Mesenchymal stem cell (in vitro differentiated cells and primary cell): ENCODE data around the gene ELL2.

Experiments
- DNase-seq: peaks from one replicate; pipeline ENCODE4 v3.0.0-alpha.2; 2013
- H2AFZ ChIP-seq: one replicate; pipeline ENCODE4 v1.6.1; 2013; ENCODE audit warnings: low read depth, mild to moderate bottlenecking, control low read depth, inconsistent platforms, low read length, moderate library complexity
- H2AK5ac ChIP-seq: 2 replicates; pipeline ENCODE4 v1.6.1; 2013; ENCODE audit warnings: low read length, moderate library complexity, mild to moderate bottlenecking, inconsistent platforms; ENCODE audit not compliant: severe bottlenecking
- H2BK120ac ChIP-seq: one replicate; pipeline ENCODE4 v1.6.1; 2013; ENCODE audit warnings: low read depth, mild to moderate bottlenecking, inconsistent platforms, low read length, moderate library complexity
- H2BK12ac ChIP-seq, 2 experiments: one replicate each; pipeline ENCODE4 v1.6.1; 2013; ENCODE audit warnings: inconsistent platforms in 2 of 2, low read length in 2 of 2, mild to moderate bottlenecking in 2 of 2, moderate library complexity in 2 of 2, control low read depth in 1 of 2
- H2BK15ac ChIP-seq: one replicate; pipeline ENCODE4 v1.6.1; 2013; ENCODE audit warnings: mild to moderate bottlenecking, low read depth, inconsistent platforms; ENCODE audit not compliant: poor library complexity, severe bottlenecking
- H2BK5ac ChIP-seq: 2 replicates; pipeline ENCODE4 v1.6.1; 2013; ENCODE audit warnings: low read depth, mild to moderate bottlenecking, low read length, control low read depth, inconsistent platforms; ENCODE audit not compliant: poor library complexity, severe bottlenecking
- H3K14ac ChIP-seq, 2 experiments: one replicate each; pipeline ENCODE4 v1.6.1; 2013; ENCODE audit warnings: inconsistent platforms in 2 of 2, low read length in 2 of 2, control low read depth in 1 of 2, mild to moderate bottlenecking in 1 of 2, moderate library complexity in 1 of 2
- H3K18ac ChIP-seq, 2 experiments: one replicate each; pipeline ENCODE4 v1.6.1; 2013; ENCODE audit warnings: inconsistent platforms in 2 of 2, low read length in 2 of 2, control low read depth in 1 of 2, low read depth in 1 of 2, mild to moderate bottlenecking in 1 of 2
- H3K23ac ChIP-seq, 2 experiments: one replicate each; pipeline ENCODE4 v1.6.1; 2013; ENCODE audit warnings: inconsistent platforms in 2 of 2, low read length in 2 of 2, mild to moderate bottlenecking in 2 of 2, moderate library complexity in 2 of 2, control low read depth in 1 of 2
- H3K27ac ChIP-seq: 2 replicates; pipeline ENCODE4 v1.5.1; 2013; ENCODE audit warnings: mild to moderate bottlenecking, moderate library complexity, low read length, control low read depth, inconsistent platforms; ENCODE audit not compliant: poor library complexity, severe bottlenecking
- H3K27me3 ChIP-seq, 2 experiments: 2 replicates each; pipeline versions ENCODE4 v1.6.1 to v1.7.0; 2013; ENCODE audit warnings: low read length in 2 of 2, mild to moderate bottlenecking in 2 of 2, moderate library complexity in 2 of 2, control low read depth in 1 of 2, inconsistent platforms in 1 of 2; ENCODE audit not compliant: control insufficient read depth in 1 of 2, insufficient read depth in 1 of 2
- H3K36me3 ChIP-seq, 2 experiments: 2 replicates each; pipeline versions ENCODE4 v1.6.1 to v1.7.0; 2013; ENCODE audit warnings: low read length in 2 of 2, control low read depth in 1 of 2, inconsistent platforms in 1 of 2, low read depth in 1 of 2, mild to moderate bottlenecking in 1 of 2; ENCODE audit not compliant: insufficient read depth in 2 of 2, control insufficient read depth in 1 of 2
- H3K4ac ChIP-seq, 2 experiments: one replicate each; pipeline ENCODE4 v1.6.1; 2013; ENCODE audit warnings: inconsistent platforms in 2 of 2, low read length in 2 of 2, mild to moderate bottlenecking in 2 of 2, moderate library complexity in 2 of 2, control low read depth in 1 of 2, low read depth in 1 of 2
- H3K4me1 ChIP-seq: 2 replicates; pipeline ENCODE4 v1.6.1; 2013; ENCODE audit warnings: low read depth, low read length, control low read depth; ENCODE audit not compliant: control insufficient read depth, insufficient read depth
- H3K4me2 ChIP-seq: 2 replicates; pipeline ENCODE4 v1.6.1; 2013; ENCODE audit warnings: low read length, mild to moderate bottlenecking, inconsistent platforms; ENCODE audit not compliant: poor library complexity, severe bottlenecking
- H3K4me3 ChIP-seq, 2 experiments: 2 replicates each; pipeline versions ENCODE4 v1.5.1 to v1.7.0; 2013; ENCODE audit warnings: low read length in 2 of 2, mild to moderate bottlenecking in 2 of 2, control low read depth in 1 of 2, low read depth in 1 of 2; ENCODE audit not compliant: insufficient read depth in 1 of 2
- H3K79me1 ChIP-seq: replicated peaks from 2 replicates; pipeline ENCODE4 v1.6.1; 2013; ENCODE audit warnings: mild to moderate bottlenecking, control low read depth, low read length, inconsistent platforms; ENCODE audit not compliant: poor library complexity, severe bottlenecking
- H3K9ac ChIP-seq: 2 replicates; pipeline ENCODE4 v1.7.0; 2013; ENCODE audit warnings: mild to moderate bottlenecking, low read length, moderate library complexity
- H3K9me3 ChIP-seq: 2 replicates; pipeline ENCODE4 v1.7.0; 2013; ENCODE audit warnings: mild to moderate bottlenecking, low read length; ENCODE audit not compliant: control insufficient read depth
- H4K8ac ChIP-seq: one replicate; pipeline ENCODE4 v1.6.1; 2013; ENCODE audit warnings: inconsistent platforms, mild to moderate bottlenecking, low read length, moderate library complexity
- H4K91ac ChIP-seq: one replicate; pipeline ENCODE4 v1.6.1; 2013; ENCODE audit warnings: mild to moderate bottlenecking, low read length, inconsistent platforms
- WGBS: methylation state at CpG from one replicate; pipeline ENCODE4 v1.1.7; 2013; ENCODE audit warnings: mixed read lengths; 5-methylcytosine and 5-hydroxymethylcytosine counted together

ELL2 gene

GRCh38 chr5:96006291-96006690, 44.6 kb upstream of the ELL2 start:
- H2BK5ac ChIP-seq: no peak overlapping the region
- H3K4me2 ChIP-seq: no peak overlapping the region
- H3K27ac ChIP-seq: no peak overlapping the region
- H3K79me1 ChIP-seq: no peaks in the 10 kb centered on the region
- no peak overlapping the region for H3K18ac ChIP-seq
- no peaks in the 10 kb centered on the region for H3K9me3 ChIP-seq
- no peak overlapping the region for H4K91ac ChIP-seq
- no peak overlapping the region for H2BK120ac ChIP-seq
- H3K4me1 ChIP-seq: no peaks in the 10 kb centered on the region
- H4K8ac ChIP-seq: no peak overlapping the region
- no peak overlapping the region for H2AK5ac ChIP-seq
- H3K4me3 ChIP-seq: no peak overlapping the region
- 100% methylated on average over 1 of the region's 3 CpGs for WGBS
- H3K14ac ChIP-seq: no peak overlapping the region
- no peak overlapping the region for H2AFZ ChIP-seq
- H3K4ac ChIP-seq: no peak overlapping the region
- no peak overlapping the region for H3K23ac ChIP-seq
- H3K9ac ChIP-seq: no peak overlapping the region
- DNase-seq: no peak
- H3K27me3 ChIP-seq: no peaks in the 10 kb centered on the region
- H3K36me3 ChIP-seq: no peaks in the 10 kb centered on the region
- H2BK12ac ChIP-seq: no peak overlapping the region
- H2BK15ac ChIP-seq: no peak overlapping the region

GRCh38 chr5:96004754-96005153, 43.1 kb upstream of the ELL2 start:
- Histone ChIP-seq H3K27me3 (no peaks in the 10 kb centered on the region), H3K79me1 (no peaks in the 10 kb centered on the region), H3K4me1 (no peaks in the 10 kb centered on the region), H2AK5ac (no peak overlapping the region), H3K36me3 (no peaks in the 10 kb centered on the region), H3K4ac (no peak overlapping the region), H4K91ac (no peak overlapping the region), H3K23ac (no peak overlapping the region), H3K9ac (no peak overlapping the region), H3K4me3 (no peak overlapping the region), H3K18ac (no peak overlapping the region), H3K27ac (no peak overlapping the region), H2BK15ac (no peak overlapping the region), H2BK120ac (no peak overlapping the region), H4K8ac (no peak overlapping the region), H3K14ac (no peak overlapping the region), H3K4me2 (no peak overlapping the region), H3K9me3 (no peaks in the 10 kb centered on the region), H2BK5ac (no peak overlapping the region), H2AFZ (no peak overlapping the region), H2BK12ac (no peak overlapping the region)
- no peak for DNase-seq
- WGBS: 100% methylated on average over 1 of the region's 1 CpG

GRCh38 chr5:96004087-96004486, 42.4 kb upstream of the ELL2 start:
- no peaks in the 10 kb centered on the region for H3K79me1 ChIP-seq

GRCh38 chr5:96001262-96001661, 39.6 kb upstream of the ELL2 start:
- Histone ChIP-seq H3K27ac (no peak overlapping the region), H3K4me2 (no peak overlapping the region), H2BK15ac (no peak overlapping the region), H3K9ac (no peak overlapping the region), H3K18ac (no peak overlapping the region), H3K9me3 (no peaks in the 10 kb centered on the region), H3K4ac (no peak overlapping the region), H2BK5ac (no peak overlapping the region), H3K27me3 (no peaks in the 10 kb centered on the region), H2AK5ac (no peak overlapping the region), H4K91ac (no peak overlapping the region), H2AFZ (no peak overlapping the region), H2BK120ac (no peak overlapping the region), H3K23ac (no peak overlapping the region), H3K4me3 (no peak overlapping the region), H3K14ac (no peak overlapping the region), H2BK12ac (no peak overlapping the region), H4K8ac (no peak overlapping the region), H3K4me1 (no peaks in the 10 kb centered on the region), H3K36me3 (no peaks in the 10 kb centered on the region), H3K79me1 (peaks cover 1% of the 10 kb centered on the region)
- no peak for DNase-seq

More at GRCh38 chr5:96004087-96004486, 42.4 kb upstream of the ELL2 start:
- Histone ChIP-seq H2AK5ac (no peak overlapping the region), H2BK120ac (no peak overlapping the region), H3K9me3 (no peaks in the 10 kb centered on the region), H2BK12ac (no peak overlapping the region), H2BK15ac (no peak overlapping the region), H4K91ac (no peak overlapping the region), H3K14ac (no peak overlapping the region), H3K27ac (no peak overlapping the region), H2AFZ (no peak overlapping the region), H3K9ac (no peak overlapping the region), H3K4me1 (no peaks in the 10 kb centered on the region), H3K36me3 (no peaks in the 10 kb centered on the region), H3K4me3 (no peak overlapping the region), H3K23ac (no peak overlapping the region), H3K18ac (no peak overlapping the region), H3K4ac (no peak overlapping the region), H3K4me2 (no peak overlapping the region), H2BK5ac (no peak overlapping the region), H3K27me3 (no peaks in the 10 kb centered on the region), H4K8ac (no peak overlapping the region)
- DNase-seq: peak; percentile 42
